HG03103 (cell line): ENCODE results near the gene CHSY3.
"Not testable (repeated sequence)": the region's sequence is repeated elsewhere in the genome, so short reads cannot be mapped to it uniquely, and the experiment has no call there.

ENCODE experiments used
- ATAC-seq: cut with Tn5 transposase; IDR thresholded peaks from one replicate; pipeline ENCODE4 v1.9.1; 2021; ENCODE audit warnings: low read depth; ENCODE audit not compliant: unreplicated experiment

CHSY3 gene

DNA sequence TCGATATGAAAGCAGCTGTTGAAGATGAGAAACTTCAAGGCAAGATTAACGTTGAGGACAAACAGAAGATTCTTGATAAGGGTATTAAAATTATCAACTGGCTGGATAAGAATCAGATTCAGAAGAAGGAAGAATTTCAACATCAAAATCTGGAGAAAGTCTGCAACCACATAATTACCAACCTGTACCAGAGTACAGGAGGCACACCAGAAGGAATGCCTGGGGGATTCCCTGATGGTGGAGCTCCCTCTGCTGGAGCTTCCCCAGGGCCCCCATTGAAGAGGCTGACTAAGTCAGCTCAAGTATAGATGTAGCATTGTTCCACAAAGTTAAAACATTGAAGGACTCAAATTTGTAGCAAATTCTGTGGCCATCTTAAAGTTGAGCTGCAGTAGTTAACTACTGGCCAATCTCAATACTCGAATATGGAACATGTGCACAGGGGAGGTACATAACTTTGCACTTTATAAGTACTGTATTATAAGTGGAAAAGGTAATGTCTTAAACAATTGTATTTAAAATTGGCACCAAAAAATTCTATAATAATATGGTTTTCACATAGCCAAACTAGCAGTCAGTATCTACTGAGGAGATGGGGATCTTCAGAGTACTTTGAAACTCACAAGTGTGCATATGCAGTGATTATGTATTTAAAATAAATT, 237.5 kb downstream of the CHSY3 start:
- peak; percentile 81 for ATAC-seq

DNA sequence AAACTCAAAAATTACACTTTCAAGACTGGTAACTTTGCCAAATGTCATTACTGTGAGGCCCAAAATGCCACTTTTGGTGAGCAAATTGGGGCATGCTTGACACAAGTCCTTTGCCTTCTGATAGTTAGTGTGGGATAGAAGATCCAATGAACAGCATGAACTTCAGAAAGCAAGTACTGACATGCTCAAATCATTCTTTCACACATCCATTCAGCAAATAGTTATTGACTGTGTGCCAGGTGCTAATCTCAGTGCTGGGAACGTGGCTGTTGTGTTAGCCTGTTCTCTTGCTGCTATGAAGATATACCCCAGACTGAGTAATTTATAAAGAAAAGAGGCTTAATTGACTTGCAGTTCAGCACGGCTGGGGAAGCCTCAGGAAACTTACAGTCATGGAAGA, 247.0 kb downstream of the CHSY3 start:
- ATAC-seq, result no peak

DNA sequence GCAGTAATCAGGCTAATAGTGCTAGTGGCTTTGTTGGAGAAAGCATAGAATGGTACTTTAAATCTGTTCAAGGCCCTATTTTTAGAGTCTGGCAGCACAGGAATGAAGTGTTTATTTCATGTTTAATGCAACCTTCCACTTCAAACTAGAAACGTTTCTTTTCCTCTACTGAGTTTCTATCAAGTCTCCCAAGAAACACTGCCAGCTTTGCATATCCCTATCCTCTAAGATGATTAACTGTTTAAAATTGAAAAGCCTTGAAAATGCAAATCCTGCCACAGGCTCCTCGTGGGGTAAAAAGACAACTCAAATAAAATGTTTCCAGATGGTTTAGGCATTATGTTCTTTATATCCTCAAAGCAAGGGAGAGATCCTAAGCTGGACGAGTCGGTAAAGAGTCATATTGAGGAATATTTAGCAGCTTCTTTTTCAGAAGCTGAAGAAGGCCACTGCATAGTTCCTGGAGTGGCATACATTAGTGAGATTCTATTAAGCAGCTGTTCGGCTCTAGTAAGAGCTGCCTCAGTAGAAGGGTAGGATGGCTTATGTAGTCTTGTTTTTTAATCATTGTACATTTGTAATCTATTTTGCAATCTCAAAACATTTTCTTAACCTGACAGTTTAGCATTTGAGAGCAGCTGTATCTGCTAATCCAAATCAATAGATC, 251.2 kb downstream of the CHSY3 start:
- ATAC-seq, result no peak

DNA sequence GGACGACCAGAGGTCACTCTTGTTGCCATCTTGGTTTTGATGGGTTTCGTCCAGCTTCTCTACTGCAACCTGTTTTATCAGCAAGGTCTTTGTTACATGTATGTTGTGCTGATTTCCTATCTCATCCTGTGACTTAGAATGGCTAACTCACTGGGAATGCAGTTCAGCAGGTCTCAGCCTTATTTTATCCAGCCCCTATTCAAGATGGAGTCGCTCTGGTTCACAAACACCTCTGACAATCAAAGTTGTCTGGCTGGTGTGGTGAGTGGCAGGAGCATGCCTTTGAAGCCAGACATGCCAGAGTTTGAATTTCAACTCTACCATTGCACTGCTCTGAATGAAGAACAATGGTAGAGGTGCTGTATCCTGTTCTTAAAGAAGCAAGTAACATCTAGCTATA, 253.8 kb downstream of the CHSY3 start:
- no peak for ATAC-seq

DNA sequence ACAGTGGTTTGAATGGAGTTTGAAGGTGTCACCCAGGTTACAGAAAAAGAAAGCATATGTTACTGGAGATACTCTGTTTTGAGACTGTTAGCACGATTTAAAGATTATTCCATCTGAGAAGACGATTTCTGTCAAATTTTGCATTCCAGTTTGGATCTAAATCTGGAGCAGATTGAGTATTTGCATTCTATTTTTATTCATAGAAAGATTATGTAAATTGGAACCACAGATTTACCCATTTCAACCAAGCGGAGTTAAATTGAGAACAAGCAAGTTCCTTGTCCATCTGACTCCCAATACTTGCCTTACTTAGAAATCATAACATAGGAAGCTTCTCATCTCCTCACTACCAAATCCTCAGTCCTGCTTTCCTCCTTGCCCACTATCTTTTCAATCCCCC, 255.7 kb downstream of the CHSY3 start:
- no peak for ATAC-seq

DNA sequence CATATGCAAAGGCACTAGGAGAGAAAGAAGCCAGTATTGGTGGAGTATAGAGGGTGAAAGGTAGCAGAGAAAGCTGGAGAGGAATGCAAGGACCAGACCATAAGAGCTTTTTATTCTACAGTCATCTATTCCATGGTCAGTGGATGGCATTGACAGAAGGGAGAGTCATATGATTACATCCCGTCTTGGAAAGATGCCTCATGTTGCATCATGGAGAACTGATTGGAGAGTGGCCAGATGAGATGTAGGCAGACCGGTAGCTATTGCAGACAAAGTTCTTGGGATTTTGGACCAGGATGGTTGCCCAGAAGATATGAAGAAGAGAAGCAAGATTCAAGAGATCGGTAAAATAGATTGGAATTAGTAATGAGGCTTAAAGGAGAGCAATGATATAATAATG, 260.7 kb downstream of the CHSY3 start:
- ATAC-seq, result no peak

DNA sequence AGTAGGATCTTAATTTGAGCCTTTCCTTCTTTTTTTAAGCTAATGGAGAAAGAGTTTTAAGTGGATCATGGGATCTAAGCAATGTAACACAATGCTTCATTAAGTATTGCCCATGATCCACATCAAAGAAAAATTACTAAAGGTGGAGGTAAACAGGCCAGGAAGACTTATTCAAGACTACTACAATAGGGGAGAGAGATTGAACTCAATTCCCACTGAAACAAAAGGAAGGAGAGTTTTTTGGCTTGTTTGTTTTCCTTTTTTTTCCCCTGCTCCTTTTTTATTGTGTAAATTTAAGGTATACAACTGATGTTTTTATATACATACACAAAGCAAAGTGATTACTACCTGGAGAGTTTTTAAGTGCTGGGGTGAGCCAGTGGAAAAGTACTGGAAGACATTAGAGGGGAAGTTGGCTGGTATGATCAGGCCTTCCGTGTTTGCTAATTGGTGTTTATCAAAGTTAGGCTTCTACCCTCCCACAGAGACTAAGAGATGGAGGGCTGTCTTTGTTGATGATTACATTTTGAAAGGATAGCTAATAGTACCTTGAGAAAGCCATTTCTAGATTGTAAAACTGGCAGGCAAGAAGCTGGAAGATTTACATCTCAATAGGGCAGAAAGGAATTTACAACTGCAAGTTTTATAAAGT, 262.7 kb downstream of the CHSY3 start:
- no peak for ATAC-seq

DNA sequence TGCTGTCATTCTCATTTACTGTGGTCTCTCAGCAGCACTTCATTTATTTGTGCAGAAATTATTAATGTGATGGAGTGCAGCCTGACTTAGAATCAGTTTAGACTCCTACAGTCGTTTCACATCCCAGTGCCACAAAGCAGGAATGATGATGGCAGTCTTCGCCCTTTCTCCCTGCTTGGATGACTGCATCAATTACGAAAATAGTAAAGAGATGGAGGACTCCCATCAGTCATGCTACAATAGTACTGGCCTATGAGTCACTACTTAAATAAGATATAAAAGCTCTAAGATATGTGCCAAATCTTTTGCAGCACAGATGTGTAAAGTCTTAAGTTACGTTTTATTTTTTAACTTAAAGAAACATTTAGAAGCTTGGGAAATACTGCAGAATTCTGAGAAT, 263.9 kb downstream of the CHSY3 start:
- no peak for ATAC-seq

DNA sequence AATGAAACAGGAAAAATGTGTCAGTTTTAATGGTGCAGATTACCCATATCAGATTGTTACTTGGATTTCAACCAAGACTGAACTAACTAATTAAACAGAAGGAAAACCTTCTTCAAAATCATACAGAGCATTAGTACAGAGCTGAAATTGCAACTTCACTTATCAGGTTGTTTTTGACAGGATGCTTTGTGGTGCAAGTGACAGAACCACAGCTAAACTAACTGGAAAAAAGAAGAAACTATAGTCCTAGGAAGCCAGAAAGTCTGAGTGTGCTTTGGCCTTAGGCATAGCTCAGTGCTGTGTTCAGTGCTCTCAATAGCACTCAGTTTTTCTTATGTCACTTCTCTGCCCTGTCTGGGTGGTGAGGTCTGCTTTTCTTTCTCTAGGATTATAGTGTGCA, 267.4 kb downstream of the CHSY3 start:
- ATAC-seq, result no peak

DNA sequence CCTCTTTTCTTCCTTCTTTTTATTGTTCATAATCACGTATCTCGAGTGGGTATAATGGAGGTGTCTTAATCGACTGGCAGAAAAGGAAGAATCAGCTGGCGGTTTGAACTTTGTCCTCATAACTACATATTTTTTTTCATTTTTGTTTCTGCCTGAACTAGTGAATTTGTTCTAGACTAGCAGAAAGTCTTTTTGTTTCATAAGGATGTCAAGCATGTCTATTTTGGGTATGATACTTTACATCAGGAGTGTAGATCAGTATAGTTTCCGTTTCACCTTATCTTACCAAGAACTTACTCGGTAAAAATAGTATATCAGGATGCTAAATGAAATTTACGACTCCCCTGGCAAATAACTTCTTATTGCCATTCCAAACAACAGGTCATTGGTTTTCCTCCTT, 278.9 kb downstream of the CHSY3 start:
- ATAC-seq, result no peak

DNA sequence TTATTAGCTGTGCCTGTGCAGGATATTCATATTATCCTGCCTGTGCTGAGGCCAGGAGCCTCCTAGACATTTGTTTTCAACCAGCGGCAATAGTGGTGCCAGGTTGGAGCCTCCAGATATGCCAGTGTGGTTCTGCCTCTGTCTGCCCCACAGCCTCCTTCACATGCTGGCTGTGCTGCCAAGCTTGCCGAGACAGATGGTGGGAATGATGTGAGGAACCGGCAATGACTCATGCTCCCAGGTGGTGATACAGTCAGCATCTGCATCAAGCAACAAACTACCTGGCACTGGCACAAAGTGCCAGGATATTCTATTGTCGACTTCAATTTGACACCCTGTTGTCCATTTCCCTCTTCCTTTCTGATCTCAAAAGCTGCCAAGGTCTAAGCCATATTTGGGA, 285.7 kb downstream of the CHSY3 start:
- ATAC-seq, result no peak

DNA sequence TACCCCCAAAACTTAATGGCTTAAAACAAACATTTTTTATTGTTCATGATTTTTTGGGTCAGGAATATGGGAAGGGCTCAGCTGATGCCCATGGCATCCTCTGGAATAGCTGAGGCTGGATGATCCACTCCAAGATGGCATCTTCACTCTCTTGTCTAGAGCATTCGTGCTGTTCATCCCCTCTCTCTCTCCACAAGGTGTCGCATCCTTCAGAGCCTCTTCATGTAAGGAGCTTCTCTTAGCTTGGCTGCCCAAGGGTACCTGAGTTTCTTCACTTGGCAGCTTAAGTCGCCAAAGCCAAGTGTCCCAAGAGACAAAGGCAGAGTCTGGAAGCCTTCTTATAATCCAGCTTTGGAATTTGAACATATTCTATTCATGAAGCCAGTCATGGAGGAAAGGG, 294.7 kb downstream of the CHSY3 start:
- no peak for ATAC-seq

DNA sequence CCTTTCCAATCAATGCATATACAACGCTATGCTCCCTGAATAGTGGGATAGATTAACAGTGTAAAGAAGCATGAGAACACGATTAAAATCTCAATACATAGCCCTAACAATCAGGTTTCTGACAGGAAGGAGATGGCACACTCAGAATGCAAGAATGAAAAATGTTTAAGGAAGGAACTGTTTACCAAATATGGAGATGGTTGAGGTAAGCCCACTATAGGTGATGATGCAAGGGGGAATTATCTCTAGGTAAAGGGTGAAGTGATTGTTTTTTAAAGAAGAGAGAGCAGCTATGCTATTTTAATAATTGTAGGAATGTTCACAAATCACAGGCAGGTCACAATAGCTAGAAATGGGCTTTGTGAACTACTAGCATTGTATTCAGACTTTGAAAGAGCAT, 302.4 kb downstream of the CHSY3 start:
- ATAC-seq, result no peak

DNA sequence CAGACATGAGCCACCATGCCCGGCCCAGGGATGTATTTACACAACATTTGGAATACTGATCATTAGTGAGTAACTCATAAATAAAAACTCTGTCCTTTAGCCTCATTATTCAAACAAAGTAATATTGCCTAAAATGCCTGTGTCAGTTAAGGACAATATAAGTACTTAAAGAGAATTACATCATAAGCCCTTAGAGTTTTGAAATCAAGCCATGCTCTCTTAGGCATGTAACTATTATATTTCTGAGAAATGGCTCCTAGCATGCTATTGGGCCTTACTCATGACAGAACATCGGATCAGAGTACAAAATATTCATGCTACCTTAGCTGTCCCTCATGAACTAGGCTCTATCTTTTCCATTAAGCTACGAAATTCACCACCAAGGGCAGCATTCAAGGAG, 309.3 kb downstream of the CHSY3 start:
- no peak for ATAC-seq

DNA sequence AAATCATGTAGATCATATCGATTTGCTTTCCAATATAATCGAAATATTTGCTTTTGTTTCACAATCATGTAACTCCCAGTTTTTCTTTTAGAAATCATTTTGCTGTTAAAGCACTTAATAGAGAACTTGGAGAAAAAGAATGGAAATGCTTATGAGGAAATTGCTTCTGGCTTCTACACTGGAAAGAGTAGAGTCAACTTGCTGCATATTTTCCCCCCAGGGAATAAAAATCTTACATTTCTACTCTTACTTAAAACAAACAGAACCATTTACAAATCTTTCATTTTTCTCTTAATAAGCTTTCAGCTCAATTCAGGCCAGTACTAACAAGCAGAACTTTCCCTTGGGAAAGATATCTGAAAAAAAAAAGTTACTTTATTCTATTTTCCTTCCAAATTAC, 312.0 kb downstream of the CHSY3 start:
- no peak for ATAC-seq

DNA sequence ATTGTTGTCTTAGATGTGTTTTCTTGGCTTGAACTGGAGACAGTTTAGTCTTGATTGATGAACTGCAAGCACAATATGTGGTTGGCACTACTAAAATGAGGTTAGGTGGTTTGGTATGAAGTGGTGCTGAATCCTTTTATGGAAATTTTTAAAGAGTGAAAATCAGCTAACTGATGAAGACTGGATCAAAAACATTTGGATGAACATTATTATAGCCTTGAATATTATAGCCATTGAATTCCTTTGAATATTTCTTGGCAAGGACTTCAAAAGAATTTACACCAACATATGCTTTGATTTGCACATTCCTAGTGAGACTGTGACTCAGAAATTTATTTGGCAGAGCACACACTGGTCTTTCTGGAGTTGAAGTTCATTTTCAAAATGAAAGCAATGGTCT, 318.3 kb downstream of the CHSY3 start:
- no peak for ATAC-seq

DNA sequence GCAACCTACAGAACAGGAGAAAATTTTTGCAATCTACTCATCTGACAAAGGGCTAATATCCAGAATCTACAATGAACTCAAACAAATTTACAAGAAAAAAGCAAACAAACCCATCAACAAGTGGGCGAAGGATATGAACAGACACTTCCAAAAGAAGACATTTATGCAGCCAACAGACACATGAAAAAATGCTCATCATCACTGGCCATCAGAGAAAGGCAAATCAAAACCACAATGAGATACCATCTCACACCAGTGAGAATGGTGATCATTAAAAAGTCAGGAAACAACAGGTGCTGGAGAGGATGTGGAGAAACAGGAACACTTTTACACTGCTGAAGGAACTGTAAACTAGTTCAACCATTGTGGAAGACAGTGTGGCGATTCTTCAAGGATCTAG, 322.3 kb downstream of the CHSY3 start:
- ATAC-seq, result not testable (repeated sequence)

DNA sequence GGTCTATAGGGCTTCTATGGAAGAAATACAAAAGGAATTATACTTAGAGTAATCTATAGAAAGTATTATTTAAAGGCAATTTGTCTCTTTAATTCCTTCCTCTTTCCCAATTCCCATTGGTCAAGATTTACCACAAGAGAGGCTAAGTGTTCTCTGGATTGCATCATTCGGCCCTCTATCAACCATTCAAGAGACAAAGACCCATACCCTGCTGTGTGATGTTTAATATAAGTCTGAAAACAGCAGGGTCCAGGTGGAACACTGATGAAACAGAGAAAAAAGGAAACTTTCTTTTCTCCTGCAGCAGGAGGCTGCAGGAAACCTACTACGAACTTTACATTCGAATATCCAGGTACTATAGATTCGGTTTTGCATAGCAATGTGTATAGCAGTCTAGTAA, 323.4 kb downstream of the CHSY3 start:
- no peak for ATAC-seq

DNA sequence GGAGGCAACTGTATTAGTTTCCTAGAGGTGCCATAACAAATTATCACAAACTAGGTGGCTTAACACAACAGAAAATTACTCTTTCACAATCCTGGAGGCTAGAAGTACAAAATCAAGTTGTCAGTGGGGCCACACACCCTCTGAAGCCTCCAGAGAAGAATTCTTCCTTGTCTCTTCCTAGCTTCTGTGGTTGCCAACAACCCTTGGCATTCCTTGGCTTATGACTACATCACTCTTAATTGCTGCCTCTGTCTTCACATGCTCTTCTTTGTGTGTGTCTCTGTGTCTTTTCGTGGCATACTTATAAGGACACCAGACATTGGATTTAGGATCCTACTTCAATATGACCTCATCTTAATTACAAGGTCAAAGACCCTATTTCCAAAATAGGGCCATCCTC, 327.5 kb downstream of the CHSY3 start:
- ATAC-seq, result no peak

DNA sequence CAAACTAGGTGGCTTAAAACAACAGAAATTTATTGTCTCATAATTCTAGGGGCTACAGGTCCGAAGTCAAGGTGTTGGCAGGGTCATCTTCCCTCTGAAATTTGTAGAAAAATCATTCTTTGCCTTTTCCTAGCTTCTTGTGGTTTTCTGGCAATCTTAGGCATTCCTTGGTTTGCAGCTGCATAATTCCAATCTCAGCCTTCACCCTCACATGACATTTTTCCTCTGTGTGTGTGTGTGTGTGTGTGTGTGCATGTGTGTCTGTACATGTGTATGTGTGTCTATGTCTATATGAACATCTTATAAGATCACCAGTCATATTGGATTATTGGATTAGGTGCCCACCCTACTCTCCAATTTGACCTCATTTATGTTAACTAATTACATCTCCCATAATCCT, 330.6 kb downstream of the CHSY3 start:
- ATAC-seq, result no peak
